Testis (tissue), 2 donors: ENCODE measurements around the gene SLC19A1.

Experiments
- CTCF ChIP-seq, 3 experiments: fragments of 450-650 bp in 2 of 3; fragments of 200-600 bp in 1 of 3; sonication (generic) in 1 of 3; IDR thresholded peaks; one replicate each; pipeline ENCODE4 v1.5.1; 2016 to 2019; ENCODE audit warnings: antibody characterized with exemption in 3 of 3, mild to moderate bottlenecking in 2 of 3, moderate library complexity in 1 of 3
- POLR2A ChIP-seq: fragments of 450-650 bp; IDR thresholded peaks from one replicate; pipeline ENCODE4 v1.6.1; 2017; ENCODE audit warnings: antibody characterized with exemption, mild to moderate bottlenecking, moderate library complexity

- TF ChIP-seq CTCF (IDR thresholded peaks at IDR 0.05) (no peak), POLR2A (no peak)
These were observed 71.3 kb downstream of the SLC19A1 start for GRCh38 chr21:45470773-45471524.
